PFSK-1 (cell line): Measurements from ENCODE around the gene PKP1.

ENCODE experiments used
- FOXP2 ChIP-seq: optimal IDR thresholded peaks from 2 replicates; pipeline ENCODE3; 2011; ENCODE audit warnings: borderline replicate concordance, control low read depth, inconsistent platforms; ENCODE audit not compliant: insufficient read depth; ENCODE audit errors: extremely low read length, extremely low read depth
- POLR2AphosphoS5 ChIP-seq: IDR thresholded peaks from 2 replicates; pipeline ENCODE4 v1.6.1; 2012; ENCODE audit warnings: low read depth, mild to moderate bottlenecking, control low read depth, low read length, moderate library complexity
- REST ChIP-seq, 2 experiments: IDR thresholded peaks; 2 replicates each; pipeline versions ENCODE4 v1.6.1 to v1.8.0; 2011 to 2012; ENCODE audit warnings: low read depth in 2 of 2, low read length in 2 of 2, control low read depth in 1 of 2, inconsistent platforms in 1 of 2, mild to moderate bottlenecking in 1 of 2, moderate library complexity in 1 of 2; ENCODE audit not compliant: insufficient read depth in 1 of 2
- SIN3A ChIP-seq: IDR thresholded peaks from 2 replicates; pipeline ENCODE4 v1.6.1; 2012; ENCODE audit warnings: mild to moderate bottlenecking, low read length, moderate library complexity, borderline replicate concordance; ENCODE audit not compliant: insufficient read depth
- TAF1 ChIP-seq: IDR thresholded peaks from 2 replicates; pipeline ENCODE4 v1.6.1; 2012; ENCODE audit warnings: low read length, control low read depth, borderline replicate concordance; ENCODE audit not compliant: insufficient read depth

PKP1 gene

GRCh38 chr1:201319631-201320030 is 36.3 kb downstream of the PKP1 start:
- TF ChIP-seq SIN3A (no peak), FOXP2 (no peak), REST (IDR thresholded peaks at IDR 0.05; ENCODE audit: insufficient read depth in 1 of 2, low read depth in 2 of 2, low read length in 2 of 2) (no peak), TAF1 (no peak)

DNA sequence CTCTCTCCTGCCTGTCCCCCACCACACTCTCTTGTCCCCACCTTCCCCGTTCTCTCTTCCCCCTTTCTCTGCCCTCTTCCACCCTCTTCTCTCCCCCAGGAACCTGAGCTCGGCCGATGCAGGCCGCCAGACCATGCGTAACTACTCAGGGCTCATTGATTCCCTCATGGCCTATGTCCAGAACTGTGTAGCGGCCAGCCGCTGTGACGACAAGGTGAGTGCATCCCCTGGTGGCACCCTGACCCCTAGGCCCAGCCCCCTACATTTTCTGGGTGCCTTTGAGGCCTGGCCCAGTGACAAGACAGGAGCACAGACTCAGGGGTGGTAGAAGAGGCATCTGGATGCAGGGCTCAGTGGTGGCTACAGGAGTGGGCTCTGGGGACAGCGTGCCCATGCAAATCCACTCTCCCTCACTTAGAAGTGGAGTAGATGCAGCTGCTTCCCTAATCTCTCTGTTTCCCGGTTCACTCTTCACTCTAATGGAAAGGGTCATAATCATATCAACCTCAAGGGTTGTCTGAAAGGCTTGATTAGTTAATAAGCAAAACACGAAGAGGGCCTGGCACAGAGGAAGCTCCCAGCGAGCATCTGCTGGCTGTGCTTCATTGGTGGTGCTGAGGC is 37.0 kb downstream of the PKP1 start:
- TF ChIP-seq POLR2AphosphoS5 (no peak), SIN3A (no peak), REST (IDR thresholded peaks at IDR 0.05; ENCODE audit: insufficient read depth in 1 of 2, low read depth in 2 of 2, low read length in 2 of 2) (no peak), TAF1 (no peak), FOXP2 (no peak)

DNA sequence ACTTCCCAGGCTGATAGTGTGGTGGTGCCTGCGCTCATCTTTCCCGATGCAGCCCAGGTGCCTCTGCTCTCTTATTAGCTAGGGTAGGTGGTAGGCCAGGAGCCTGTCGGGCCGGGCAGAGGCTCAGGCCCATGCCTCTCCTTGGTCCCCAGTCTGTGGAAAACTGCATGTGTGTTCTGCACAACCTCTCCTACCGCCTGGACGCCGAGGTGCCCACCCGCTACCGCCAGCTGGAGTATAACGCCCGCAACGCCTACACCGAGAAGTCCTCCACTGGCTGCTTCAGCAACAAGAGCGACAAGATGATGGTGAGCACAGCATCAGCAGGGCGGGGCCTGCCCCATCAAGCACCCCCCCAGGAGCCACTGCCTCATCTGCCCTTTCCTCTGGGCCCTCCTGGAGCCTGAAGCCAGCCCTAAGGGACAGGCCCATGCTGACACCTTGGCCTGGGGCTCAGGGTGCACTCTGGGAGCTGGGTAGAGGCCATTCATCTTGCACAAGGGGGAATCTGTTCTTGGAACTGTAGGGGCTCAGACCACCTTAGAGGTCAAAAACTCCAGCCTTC is 38.6 kb downstream of the PKP1 start:
- TF ChIP-seq POLR2AphosphoS5 (no peak), FOXP2 (no peak), TAF1 (no peak), SIN3A (no peak), REST (IDR thresholded peaks at IDR 0.05; ENCODE audit: insufficient read depth in 1 of 2, low read depth in 2 of 2, low read length in 2 of 2) (no peak)

DNA sequence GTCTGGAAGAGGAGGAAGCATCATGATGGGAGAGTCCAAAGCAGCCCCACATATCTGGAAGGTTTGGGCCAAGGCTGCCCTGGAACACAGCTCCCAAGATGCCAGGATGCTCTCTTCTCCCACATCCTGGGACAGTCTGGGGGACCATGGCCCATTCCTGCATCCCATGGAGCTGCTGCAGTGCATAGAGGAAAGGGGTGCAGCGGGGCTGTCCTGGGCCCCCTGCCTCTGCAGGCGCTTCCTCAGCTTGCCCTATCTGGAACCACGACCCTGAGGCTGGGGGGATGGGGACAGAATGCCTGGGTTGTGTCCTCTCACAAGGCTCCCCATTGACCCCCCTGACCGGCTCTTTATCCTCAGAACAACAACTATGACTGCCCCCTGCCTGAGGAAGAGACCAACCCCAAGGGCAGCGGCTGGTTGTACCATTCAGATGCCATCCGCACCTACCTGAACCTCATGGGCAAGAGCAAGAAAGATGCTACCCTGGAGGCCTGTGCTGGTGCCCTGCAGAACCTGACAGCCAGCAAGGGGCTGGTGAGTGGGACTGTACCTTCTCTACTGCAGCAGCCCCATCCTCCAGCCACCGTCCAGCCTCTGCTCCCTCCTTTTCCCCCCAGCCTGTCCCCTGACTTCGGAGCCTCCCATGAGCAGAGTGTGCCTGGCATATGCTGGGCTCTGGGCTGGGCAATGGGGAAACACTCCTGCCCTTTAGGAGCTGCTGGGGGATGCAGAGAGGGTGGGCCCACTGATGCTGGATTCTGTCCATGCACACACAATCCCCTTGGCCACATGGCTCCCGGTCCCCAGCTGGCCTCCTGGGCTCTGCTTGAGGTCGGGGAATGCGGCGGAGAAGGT is 39.6 kb downstream of the PKP1 start:
- TF ChIP-seq FOXP2 (no peak), REST (IDR thresholded peaks at IDR 0.05; ENCODE audit: insufficient read depth in 1 of 2, low read depth in 2 of 2, low read length in 2 of 2) (no peak), TAF1 (no peak), POLR2AphosphoS5 (no peak), SIN3A (no peak)
